Measurements from ENCODE around the gene CYB561D1. TPM values are rescaled to one million over a fixed set of nuclear protein-coding genes. Genes with fewer than 3 reads are reported as not detected.

CYB561D1 gene
- total and polyA plus RNA-seq, 2 donors (not counting 3 experiments of a cell fraction or from before 2014, with no cell fraction given) = 7.2 to 7.3 TPM

GRCh38 chr1:109537450-109538178 lies 43.7 kb downstream of the CYB561D1 start:
- DNase-seq (ENCODE audit: low read depth, low spot score) = no peak
- BruUV-seq (replicated peaks) = no TSS peak

More at GRCh38 chr1:109537450-109538178, 43.7 kb downstream of the CYB561D1 start:
- Histone ChIP-seq H3K9ac (replicated peaks; ENCODE audit: extremely low read depth, insufficient read depth, low read length) (no peak overlapping the region), H2AFZ (ENCODE audit: low read depth, low read length) (no peak overlapping the region), H3K9me3 (replicated peaks; ENCODE audit: control insufficient read depth, insufficient read depth, low read length) (no peaks in the 10 kb centered on the region), H3K9me1 (replicated peaks; ENCODE audit: control insufficient read depth, extremely low read depth, insufficient read depth, low read length) (no peaks in the 10 kb centered on the region), H3K4me3 (replicated peaks in 1 of 3; ENCODE audit: insufficient read depth in 1 of 3, low read depth in 1 of 3, low read length in 3 of 3) (no peak overlapping the region), H3K79me2 (ENCODE audit: control insufficient read depth, insufficient read depth, low read length) (no peaks in the 10 kb centered on the region), H3K4me2 (ENCODE audit: insufficient read depth, low read length) (no peak overlapping the region), H4K20me1 (replicated peaks; ENCODE audit: control insufficient read depth, extremely low read depth, insufficient read depth, low read length) (no peaks in the 10 kb centered on the region), H3K27me3 (ENCODE audit: control insufficient read depth in 2 of 2, insufficient read depth in 2 of 2, low read length in 2 of 2) (no peaks in the 10 kb centered on the region), H3K36me3 (ENCODE audit: control insufficient read depth in 2 of 2, extremely low read depth in 1 of 2, insufficient read depth in 2 of 2, low read length in 2 of 2) (no peaks in the 10 kb centered on the region), H3K4me1 (ENCODE audit: control insufficient read depth, extremely low read depth, insufficient read depth, low read length) (peaks cover under 1% of the 10 kb centered on the region), H3K27ac (ENCODE audit: insufficient read depth, low read depth, low read length) (no peak overlapping the region)
- intact Hi-C loops (cut with micrococcal nuclease) = no loop called here
- TF ChIP-seq CTCF (IDR thresholded peaks at IDR 0.05; ENCODE audit: extremely low read depth in 1 of 2, insufficient read depth in 1 of 2, low read depth in 1 of 2, low read length in 2 of 2) = no peak
- no peak for TF ChIP-seq POLR2A (IDR thresholded peaks at IDR 0.05; ENCODE audit: low read depth, low read length)
- no peak for TF ChIP-seq MYC (IDR thresholded peaks at IDR 0.05; ENCODE audit: low read depth, low read length)
- TF ChIP-seq GATA2 (IDR thresholded peaks at IDR 0.05; ENCODE audit: insufficient read depth, insufficient read length, low read depth, low read length) = no peak
- TF ChIP-seq JUN (IDR thresholded peaks at IDR 0.05; ENCODE audit: borderline replicate concordance, insufficient read depth, insufficient read length, low read depth) = no peak
- TF ChIP-seq POLR2AphosphoS5 (IDR thresholded peaks at IDR 0.05; ENCODE audit: insufficient read depth, low read depth, low read length) = no peak
- TF ChIP-seq MAX (IDR thresholded peaks at IDR 0.05; ENCODE audit: insufficient read depth, insufficient read length) = no peak
- no peak for TF ChIP-seq EZH2 (IDR thresholded peaks at IDR 0.05; ENCODE audit: borderline replicate concordance, low read depth, low read length, severe bottlenecking)
- no peak for TF ChIP-seq FOS (IDR thresholded peaks at IDR 0.05; ENCODE audit: borderline replicate concordance, insufficient read depth, low read length)
- dilution Hi-C loops (cut with MboI; ENCODE audit: extremely low pct_ligation_motif_present, low sequenced_read_pairs) = no loop called here
- ChIA-PET CTCF (interaction anchor here (0.9 to 18.7 kb wide), 5 partner anchors 8 to 103 kb away, joined by 3 to 955 read pairs (median 6); partner anchors contain the start of genes AMIGO1 and CYB561D1), POLR2A (no interaction called here)
- FAIRE-seq = no peak

Measured in endothelial cell of umbilical vein (primary cell).